Superior temporal gyrus (tissue), 1 donor: ENCODE measurements around the gene SAC3D1.

Source experiments
- DNase-seq: peaks from one replicate; pipeline ENCODE4 v3.0.0-alpha.2; 2016; ENCODE audit errors: extremely low spot score

The SAC3D1 gene

DNA sequence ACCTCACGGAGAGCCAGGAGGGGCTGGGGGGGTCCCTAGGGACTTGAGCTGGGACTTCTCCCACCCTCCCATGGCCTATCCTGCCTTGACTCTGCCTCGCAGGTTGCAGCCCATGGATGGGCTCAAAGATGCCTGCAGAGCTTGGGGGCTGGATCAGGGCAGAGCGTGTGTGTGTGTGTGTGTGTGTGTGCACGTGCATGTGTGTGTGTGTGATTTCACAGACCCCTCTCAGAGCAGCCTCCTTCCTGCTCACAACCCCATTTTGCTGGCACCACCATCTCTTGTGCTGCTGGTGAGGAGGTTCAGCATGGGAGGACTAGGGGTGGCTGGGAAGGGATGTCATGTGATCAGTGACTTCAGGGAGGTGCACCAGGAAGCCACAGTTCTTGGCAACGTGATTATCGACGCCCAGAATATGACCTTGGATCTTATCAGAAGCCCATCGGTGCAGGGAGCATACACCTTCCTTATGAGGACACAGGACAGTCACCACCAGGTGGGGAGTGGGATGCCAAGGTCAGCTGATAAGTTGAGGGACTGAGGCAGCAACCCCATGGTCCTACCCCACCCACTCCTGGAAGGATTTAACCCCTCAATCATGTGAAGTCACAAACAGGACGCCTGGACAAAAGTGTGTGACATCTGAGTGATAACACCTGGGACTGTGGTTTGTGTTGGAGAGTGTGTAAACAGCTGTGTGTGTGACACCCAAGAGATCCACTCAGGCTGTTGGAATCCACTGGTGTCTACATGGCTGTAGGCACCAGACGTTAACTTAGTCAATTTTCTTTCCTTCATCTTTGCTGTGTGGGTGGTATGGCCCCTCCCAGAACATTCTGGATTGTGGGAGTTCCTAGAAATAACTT lies 19.2 kb downstream of the SAC3D1 start:
- DNase-seq, result no peak

DNA sequence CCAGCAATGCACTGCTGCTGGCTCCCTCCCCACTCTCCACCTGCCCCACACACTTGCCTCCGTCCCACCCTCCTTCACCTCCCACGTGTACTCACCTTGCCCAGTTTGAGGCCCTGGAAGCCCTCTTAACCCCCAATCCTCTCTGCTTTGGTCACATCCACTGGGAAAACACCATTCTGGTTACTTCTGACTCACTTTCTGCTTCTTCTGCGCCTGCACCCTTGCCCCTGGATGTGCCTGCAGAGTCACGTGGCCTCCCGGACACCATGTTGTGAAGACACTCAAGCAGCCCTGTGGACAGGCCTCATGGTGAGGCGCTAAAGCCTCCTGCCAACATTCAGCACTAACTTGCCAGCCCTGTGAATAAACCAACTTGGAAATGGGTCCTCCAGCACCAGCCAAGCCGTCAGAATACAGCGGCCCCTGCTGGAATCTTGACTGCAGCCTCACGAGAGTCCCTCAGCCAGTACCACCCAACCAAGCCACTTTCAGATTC lies 20.0 kb downstream of the SAC3D1 start:
- no peak for DNase-seq

GRCh38 chr11:65063532-65063931 lies 22.5 kb downstream of the SAC3D1 start:
- DNase-seq, result no peak

DNA sequence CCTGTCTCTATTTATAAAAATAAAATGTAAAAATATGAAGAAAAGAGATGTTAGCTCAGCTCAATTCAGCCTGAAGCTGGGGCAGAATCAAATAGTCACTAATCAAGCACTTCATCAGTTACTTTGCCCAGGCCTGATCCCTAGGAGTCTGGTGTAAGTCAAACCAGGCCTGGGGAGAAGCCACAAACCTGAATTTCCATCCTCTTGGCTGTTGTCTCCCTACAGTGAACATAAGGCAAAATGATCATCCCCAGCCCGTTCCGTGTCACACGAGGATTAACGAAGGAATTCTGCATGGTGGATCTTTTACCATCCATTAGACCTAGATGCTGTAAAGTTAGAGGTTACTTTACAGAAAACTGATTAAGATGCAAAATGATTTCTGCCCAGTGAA lies 23.8 kb downstream of the SAC3D1 start:
- DNase-seq, result no peak

- DNase-seq, result no peak
Measured at GRCh38 chr11:65065851-65066250, 24.8 kb downstream of the SAC3D1 start.

GRCh38 chr11:65066315-65066714 lies 25.3 kb downstream of the SAC3D1 start:
- DNase-seq, result no peak

DNA sequence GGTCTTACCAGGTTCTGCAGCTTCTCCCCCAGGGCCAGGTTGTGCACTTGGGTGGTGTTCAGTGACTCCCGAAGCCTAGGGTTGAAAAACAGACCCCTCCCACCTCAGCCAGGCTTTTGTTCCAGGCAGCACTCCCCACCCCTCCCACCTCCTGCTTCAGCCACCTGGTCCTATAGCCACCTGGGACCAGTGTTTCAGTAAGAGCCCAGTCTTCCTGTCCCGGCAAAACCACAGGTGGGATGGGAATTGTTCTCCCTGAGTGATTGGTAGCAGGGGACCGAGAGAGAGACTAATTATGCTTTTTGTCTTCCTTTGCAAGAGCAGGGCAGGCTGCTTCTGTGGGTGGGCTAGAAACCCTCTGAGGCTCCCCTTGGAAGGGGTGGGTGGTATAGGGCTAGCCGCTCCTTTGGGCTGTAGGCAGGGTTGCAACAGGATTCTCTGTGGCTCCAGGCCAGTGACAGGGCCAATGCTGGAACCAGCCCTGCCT lies 25.8 kb downstream of the SAC3D1 start:
- no peak for DNase-seq

DNA sequence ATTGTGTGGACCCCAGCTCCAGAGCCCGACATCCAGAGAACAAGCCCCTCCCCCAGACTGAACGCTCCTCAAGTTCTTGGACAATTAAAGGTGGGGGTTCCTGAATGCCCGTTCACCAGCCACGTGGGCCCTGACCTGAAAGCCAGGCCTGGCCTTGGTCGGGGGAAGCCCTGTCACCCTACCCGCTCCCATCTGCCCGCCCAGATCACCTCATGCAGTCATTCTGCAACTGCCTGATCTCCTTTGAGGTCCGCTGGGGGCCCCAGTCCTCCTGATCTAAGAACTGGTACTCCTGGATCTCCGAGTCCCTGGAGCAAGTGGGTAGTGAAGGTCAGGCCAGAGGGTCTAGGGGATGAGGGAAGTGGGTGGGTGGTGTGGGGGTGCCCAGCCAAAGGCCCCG lies 26.4 kb downstream of the SAC3D1 start:
- DNase-seq, result no peak

GRCh38 chr11:65069217-65069616 lies 28.2 kb downstream of the SAC3D1 start:
- no peak for DNase-seq

GRCh38 chr11:65071907-65072630 lies 31.1 kb downstream of the SAC3D1 start:
- DNase-seq, result no peak

DNA sequence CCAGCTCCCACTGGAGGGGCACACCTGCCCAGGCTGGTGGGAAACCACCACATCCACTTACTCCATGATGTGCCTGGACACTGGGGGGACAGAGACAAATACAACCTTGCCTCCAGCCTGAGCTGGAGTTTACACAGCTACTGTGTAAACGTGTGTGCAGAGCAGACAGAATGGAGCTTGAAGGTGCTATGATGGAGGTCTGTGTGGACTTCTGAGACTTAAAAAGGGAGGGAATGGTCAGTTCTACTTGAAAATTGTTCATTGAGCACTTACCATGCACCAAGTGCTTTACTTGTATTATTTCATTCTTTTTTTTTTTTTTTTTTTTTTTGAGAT lies 31.6 kb downstream of the SAC3D1 start:
- DNase-seq, result no peak

- DNase-seq, result no peak
Measured at GRCh38 chr11:65077451-65077850, 36.4 kb downstream of the SAC3D1 start.

DNA sequence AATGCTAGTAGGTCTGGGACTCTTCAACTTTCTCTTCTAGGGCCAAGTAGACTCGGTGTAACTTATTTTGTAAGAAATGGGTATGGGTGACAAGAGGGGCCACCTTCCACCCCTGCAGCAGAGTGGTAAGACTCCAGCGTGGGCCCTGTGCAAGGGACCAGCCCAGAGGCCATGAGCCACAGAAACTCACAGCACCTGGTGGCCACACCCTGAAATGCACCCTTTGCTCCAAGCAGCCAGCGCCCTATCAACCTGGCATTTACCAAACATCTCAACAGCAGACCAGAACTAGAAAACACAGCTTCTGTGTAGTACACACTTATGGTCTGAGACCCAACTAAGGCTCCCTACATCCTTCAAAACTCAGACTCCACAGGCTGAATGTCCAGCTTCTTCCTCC lies 37.1 kb downstream of the SAC3D1 start:
- no peak for DNase-seq

GRCh38 chr11:65078786-65079342 lies 37.9 kb downstream of the SAC3D1 start:
- no peak for DNase-seq

- no peak for DNase-seq
Measured at GRCh38 chr11:65083134-65083833, 42.3 kb downstream of the SAC3D1 start.

- DNase-seq, result peak; percentile 98
Measured at GRCh38 chr11:65083834-65084597, 43.0 kb downstream of the SAC3D1 start, which contains the start of the genes CDCA5 and ZFPL1. Gene CDCA5, minus strand, starts transcription at chr11:65084040. Its CDS starts 62 bp downstream, at chr11:65083978. Gene ZFPL1, plus strand, starts transcription at chr11:65084222. Its CDS starts 477 bp downstream, at chr11:65084699.

GRCh38 chr11:65084598-65085375 lies 43.8 kb downstream of the SAC3D1 start:
- DNase-seq, result no peak

GRCh38 chr11:65085446-65085845 lies 44.4 kb downstream of the SAC3D1 start:
- no peak for DNase-seq

DNA sequence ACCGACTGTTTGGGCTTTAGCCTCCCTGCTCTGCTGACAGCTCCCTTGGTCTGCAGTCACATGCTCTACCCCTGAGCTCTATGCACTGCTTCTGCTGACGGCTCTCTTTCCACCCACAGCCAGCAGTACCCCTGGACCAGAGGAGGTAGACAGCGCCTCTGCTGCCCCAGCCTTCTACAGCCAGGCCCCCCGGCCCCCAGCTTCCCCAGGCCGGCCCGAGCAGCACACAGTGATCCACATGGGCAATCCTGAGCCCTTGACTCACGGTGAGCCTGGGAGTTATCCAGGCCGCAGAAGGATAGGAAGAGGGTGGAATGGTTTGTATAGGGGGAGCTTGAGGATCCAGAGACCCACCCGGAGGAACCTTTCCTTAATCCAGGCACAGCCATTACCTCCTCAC lies 45.8 kb downstream of the SAC3D1 start:
- DNase-seq, result no peak

DNA sequence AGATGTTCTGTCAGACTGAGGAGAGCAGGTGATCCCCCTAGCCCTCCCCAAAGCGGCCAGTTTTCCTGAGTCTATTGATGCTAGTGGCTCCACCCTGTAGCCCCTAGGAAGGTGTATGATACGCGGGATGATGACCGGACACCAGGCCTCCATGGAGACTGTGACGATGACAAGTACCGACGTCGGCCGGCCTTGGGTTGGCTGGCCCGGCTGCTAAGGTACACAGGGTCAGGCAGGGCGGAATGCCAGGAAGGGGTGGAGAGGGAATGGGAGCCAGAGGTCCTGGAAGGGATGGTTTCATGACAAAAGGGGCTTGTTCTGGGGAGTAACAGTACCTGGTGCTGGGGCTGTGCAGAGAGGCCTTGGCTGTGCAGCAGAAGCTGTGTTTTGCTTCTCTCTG lies 46.2 kb downstream of the SAC3D1 start:
- no peak for DNase-seq
